ENCODE results near the gene DUXB. TPM values are rescaled to one million over a fixed set of nuclear protein-coding genes. Genes with fewer than 3 reads are reported as not detected.

The DUXB gene
- total and polyA plus RNA-seq, 2 of the 13 experiments (the other 11 are each of a cell fraction or from before 2014, with no cell fraction given): not detected

DNA sequence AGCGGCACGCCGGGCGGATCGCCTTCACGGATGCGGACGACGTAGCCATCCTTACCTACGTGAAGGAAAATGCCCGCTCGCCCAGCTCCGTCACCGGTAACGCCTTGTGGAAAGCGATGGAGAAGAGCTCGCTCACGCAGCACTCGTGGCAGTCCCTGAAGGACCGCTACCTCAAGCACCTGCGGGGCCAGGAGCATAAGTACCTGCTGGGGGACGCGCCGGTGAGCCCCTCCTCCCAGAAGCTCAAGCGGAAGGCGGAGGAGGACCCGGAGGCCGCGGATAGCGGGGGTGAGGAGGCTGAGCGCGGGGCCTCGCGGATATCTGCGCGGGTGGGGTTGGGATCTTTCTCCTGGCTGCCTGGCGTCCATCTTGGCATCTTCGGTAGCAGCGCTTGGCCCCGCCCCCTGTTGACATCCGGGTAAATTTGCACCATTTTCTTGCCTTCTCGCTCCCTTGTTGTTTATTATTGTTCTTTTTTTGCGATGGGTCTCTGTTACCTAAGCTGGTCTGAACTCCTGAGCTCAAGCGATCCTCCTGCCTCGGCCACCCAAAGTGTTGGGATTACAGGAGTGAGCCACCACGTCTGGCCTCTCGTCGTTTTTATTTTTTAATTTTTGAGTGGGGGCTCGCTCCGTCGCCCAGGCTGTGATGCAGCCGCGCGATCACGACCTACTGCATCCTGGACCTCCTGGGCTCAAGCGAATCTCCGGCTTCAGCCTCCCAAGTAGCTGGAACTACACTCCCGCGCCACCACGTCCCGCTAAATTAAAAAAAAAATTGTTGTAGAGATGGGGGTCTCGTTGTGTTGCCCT, 52.8 kb downstream of the DUXB start (continued):
- TF ChIP-seq, protein P1, sequence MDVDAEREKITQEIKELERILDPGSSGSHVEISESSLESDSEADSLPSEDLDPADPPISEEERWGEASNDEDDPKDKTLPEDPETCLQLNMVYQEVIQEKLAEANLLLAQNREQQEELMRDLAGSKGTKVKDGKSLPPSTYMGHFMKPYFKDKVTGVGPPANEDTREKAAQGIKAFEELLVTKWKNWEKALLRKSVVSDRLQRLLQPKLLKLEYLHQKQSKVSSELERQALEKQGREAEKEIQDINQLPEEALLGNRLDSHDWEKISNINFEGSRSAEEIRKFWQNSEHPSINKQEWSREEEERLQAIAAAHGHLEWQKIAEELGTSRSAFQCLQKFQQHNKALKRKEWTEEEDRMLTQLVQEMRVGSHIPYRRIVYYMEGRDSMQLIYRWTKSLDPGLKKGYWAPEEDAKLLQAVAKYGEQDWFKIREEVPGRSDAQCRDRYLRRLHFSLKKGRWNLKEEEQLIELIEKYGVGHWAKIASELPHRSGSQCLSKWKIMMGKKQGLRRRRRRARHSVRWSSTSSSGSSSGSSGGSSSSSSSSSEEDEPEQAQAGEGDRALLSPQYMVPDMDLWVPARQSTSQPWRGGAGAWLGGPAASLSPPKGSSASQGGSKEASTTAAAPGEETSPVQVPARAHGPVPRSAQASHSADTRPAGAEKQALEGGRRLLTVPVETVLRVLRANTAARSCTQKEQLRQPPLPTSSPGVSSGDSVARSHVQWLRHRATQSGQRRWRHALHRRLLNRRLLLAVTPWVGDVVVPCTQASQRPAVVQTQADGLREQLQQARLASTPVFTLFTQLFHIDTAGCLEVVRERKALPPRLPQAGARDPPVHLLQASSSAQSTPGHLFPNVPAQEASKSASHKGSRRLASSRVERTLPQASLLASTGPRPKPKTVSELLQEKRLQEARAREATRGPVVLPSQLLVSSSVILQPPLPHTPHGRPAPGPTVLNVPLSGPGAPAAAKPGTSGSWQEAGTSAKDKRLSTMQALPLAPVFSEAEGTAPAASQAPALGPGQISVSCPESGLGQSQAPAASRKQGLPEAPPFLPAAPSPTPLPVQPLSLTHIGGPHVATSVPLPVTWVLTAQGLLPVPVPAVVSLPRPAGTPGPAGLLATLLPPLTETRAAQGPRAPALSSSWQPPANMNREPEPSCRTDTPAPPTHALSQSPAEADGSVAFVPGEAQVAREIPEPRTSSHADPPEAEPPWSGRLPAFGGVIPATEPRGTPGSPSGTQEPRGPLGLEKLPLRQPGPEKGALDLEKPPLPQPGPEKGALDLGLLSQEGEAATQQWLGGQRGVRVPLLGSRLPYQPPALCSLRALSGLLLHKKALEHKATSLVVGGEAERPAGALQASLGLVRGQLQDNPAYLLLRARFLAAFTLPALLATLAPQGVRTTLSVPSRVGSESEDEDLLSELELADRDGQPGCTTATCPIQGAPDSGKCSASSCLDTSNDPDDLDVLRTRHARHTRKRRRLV (CRISPR knock-in tag; IDR thresholded peaks at IDR 0.05): peak; percentile 70
- TF ChIP-seq, protein P2, sequence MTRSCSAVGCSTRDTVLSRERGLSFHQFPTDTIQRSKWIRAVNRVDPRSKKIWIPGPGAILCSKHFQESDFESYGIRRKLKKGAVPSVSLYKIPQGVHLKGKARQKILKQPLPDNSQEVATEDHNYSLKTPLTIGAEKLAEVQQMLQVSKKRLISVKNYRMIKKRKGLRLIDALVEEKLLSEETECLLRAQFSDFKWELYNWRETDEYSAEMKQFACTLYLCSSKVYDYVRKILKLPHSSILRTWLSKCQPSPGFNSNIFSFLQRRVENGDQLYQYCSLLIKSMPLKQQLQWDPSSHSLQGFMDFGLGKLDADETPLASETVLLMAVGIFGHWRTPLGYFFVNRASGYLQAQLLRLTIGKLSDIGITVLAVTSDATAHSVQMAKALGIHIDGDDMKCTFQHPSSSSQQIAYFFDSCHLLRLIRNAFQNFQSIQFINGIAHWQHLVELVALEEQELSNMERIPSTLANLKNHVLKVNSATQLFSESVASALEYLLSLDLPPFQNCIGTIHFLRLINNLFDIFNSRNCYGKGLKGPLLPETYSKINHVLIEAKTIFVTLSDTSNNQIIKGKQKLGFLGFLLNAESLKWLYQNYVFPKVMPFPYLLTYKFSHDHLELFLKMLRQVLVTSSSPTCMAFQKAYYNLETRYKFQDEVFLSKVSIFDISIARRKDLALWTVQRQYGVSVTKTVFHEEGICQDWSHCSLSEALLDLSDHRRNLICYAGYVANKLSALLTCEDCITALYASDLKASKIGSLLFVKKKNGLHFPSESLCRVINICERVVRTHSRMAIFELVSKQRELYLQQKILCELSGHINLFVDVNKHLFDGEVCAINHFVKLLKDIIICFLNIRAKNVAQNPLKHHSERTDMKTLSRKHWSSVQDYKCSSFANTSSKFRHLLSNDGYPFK (CRISPR knock-in tag; IDR thresholded peaks at IDR 0.05; ENCODE audit: borderline replicate concordance): 0 out of 2 replicates have a peak, but pooled peaks have one; percentile 7
- TF ChIP-seq, protein P3, sequence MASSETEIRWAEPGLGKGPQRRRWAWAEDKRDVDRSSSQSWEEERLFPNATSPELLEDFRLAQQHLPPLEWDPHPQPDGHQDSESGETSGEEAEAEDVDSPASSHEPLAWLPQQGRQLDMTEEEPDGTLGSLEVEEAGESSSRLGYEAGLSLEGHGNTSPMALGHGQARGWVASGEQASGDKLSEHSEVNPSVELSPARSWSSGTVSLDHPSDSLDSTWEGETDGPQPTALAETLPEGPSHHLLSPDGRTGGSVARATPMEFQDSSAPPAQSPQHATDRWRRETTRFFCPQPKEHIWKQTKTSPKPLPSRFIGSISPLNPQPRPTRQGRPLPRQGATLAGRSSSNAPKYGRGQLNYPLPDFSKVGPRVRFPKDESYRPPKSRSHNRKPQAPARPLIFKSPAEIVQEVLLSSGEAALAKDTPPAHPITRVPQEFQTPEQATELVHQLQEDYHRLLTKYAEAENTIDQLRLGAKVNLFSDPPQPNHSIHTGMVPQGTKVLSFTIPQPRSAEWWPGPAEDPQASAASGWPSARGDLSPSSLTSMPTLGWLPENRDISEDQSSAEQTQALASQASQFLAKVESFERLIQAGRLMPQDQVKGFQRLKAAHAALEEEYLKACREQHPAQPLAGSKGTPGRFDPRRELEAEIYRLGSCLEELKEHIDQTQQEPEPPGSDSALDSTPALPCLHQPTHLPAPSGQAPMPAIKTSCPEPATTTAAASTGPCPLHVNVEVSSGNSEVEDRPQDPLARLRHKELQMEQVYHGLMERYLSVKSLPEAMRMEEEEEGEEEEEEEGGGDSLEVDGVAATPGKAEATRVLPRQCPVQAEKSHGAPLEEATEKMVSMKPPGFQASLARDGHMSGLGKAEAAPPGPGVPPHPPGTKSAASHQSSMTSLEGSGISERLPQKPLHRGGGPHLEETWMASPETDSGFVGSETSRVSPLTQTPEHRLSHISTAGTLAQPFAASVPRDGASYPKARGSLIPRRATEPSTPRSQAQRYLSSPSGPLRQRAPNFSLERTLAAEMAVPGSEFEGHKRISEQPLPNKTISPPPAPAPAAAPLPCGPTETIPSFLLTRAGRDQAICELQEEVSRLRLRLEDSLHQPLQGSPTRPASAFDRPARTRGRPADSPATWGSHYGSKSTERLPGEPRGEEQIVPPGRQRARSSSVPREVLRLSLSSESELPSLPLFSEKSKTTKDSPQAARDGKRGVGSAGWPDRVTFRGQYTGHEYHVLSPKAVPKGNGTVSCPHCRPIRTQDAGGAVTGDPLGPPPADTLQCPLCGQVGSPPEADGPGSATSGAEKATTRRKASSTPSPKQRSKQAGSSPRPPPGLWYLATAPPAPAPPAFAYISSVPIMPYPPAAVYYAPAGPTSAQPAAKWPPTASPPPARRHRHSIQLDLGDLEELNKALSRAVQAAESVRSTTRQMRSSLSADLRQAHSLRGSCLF (CRISPR knock-in tag; IDR thresholded peaks at IDR 0.05; ENCODE audit: borderline replicate concordance): no peak
- no peak for TF ChIP-seq SP1 (IDR thresholded peaks at IDR 0.05)
- peak; percentile 48; the same call in 1 of the 2 replicates for TF ChIP-seq SP1 (CRISPR knock-in tag; IDR thresholded peaks at IDR 0.05)
- TF ChIP-seq MIER3 (CRISPR knock-in tag; IDR thresholded peaks at IDR 0.05; ENCODE audit: borderline replicate concordance): peak; percentile 29; the same call in 1 of the 2 replicates
- 0 out of 2 replicates have a peak, but pooled peaks have one; percentile 22 for TF ChIP-seq ONECUT2 (CRISPR knock-in tag; IDR thresholded peaks at IDR 0.05)
- 0 out of 2 replicates have a peak, but pooled peaks have one; percentile 26 for TF ChIP-seq ZNF788 (CRISPR knock-in tag; IDR thresholded peaks at IDR 0.05; ENCODE audit: borderline replicate concordance)
- no peak for TF ChIP-seq HMGA1 (CRISPR knock-in tag; conservative IDR thresholded peaks at IDR 0.05)
- TF ChIP-seq ARNTL (CRISPR knock-in tag; IDR thresholded peaks at IDR 0.05): no peak; the same call in none of the 2 replicates
- TF ChIP-seq, protein P4, sequence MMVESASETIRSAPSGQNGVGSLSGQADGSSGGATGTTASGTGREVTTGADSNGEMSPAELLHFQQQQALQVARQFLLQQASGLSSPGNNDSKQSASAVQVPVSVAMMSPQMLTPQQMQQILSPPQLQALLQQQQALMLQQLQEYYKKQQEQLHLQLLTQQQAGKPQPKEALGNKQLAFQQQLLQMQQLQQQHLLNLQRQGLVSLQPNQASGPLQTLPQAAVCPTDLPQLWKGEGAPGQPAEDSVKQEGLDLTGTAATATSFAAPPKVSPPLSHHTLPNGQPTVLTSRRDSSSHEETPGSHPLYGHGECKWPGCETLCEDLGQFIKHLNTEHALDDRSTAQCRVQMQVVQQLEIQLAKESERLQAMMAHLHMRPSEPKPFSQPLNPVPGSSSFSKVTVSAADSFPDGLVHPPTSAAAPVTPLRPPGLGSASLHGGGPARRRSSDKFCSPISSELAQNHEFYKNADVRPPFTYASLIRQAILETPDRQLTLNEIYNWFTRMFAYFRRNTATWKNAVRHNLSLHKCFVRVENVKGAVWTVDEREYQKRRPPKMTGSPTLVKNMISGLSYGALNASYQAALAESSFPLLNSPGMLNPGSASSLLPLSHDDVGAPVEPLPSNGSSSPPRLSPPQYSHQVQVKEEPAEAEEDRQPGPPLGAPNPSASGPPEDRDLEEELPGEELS (CRISPR knock-in tag; IDR thresholded peaks at IDR 0.05): no peak; the same call in 1 of the 2 replicates
- TF ChIP-seq NFIC (IDR thresholded peaks at IDR 0.05; ENCODE audit: low read length): no peak
- TF ChIP-seq ZNF605 (CRISPR knock-in tag; IDR thresholded peaks at IDR 0.05): no peak
